HG03460 (cell line): Measurements from ENCODE around the gene ALKAL2.

ENCODE experiments used
- ATAC-seq: cut with Tn5 transposase; IDR thresholded peaks from one replicate; pipeline ENCODE4 v1.9.1; 2021; ENCODE audit not compliant: unreplicated experiment

ALKAL2 gene

GRCh38 chr2:290090-290722 is 2.3 kb upstream of the ALKAL2 start:
- ATAC-seq: no peak

- ATAC-seq: no peak
These were observed 1.6 kb upstream of the ALKAL2 start for GRCh38 chr2:289362-290089.

- no peak for ATAC-seq
These were observed 969 bp upstream of the ALKAL2 start for GRCh38 chr2:288758-289361.

GRCh38 chr2:287471-287885 is 413 bp downstream of the ALKAL2 start:
- ATAC-seq: no peak

GRCh38 chr2:286774-287392 is 1.0 kb downstream of the ALKAL2 start:
- no peak for ATAC-seq

- no peak for ATAC-seq
These were observed 1.9 kb downstream of the ALKAL2 start for GRCh38 chr2:286035-286434.

GRCh38 chr2:285531-285930 is 2.4 kb downstream of the ALKAL2 start:
- ATAC-seq: no peak

- ATAC-seq: no peak
These were observed 2.9 kb downstream of the ALKAL2 start for GRCh38 chr2:284896-285492.

- ATAC-seq: no peak
These were observed 3.7 kb downstream of the ALKAL2 start for GRCh38 chr2:283996-284794.

GRCh38 chr2:282371-283263 is 5.3 kb downstream of the ALKAL2 start:
- no peak for ATAC-seq

GRCh38 chr2:281381-281780 is 6.5 kb downstream of the ALKAL2 start:
- no peak for ATAC-seq

GRCh38 chr2:280650-281110 is 7.2 kb downstream of the ALKAL2 start:
- ATAC-seq: no peak

GRCh38 chr2:279956-280649 is 7.8 kb downstream of the ALKAL2 start:
- no peak for ATAC-seq

GRCh38 chr2:279366-279765 is 8.5 kb downstream of the ALKAL2 start:
- no peak for ATAC-seq

GRCh38 chr2:278927-279320 is 9.0 kb downstream of the ALKAL2 start:
- ATAC-seq: no peak

GRCh38 chr2:278312-278926 is 9.5 kb downstream of the ALKAL2 start:
- ATAC-seq: no peak

GRCh38 chr2:275466-275865 is 12.4 kb downstream of the ALKAL2 start:
- ATAC-seq: peak; percentile 97

GRCh38 chr2:274503-274902 is 13.4 kb downstream of the ALKAL2 start:
- no peak for ATAC-seq

GRCh38 chr2:273333-273732 is 14.6 kb downstream of the ALKAL2 start:
- no peak for ATAC-seq
